B cell (primary cell): ENCODE data around the gene ATP8B2. TPM values are rescaled to one million over a fixed set of nuclear protein-coding genes. Genes with fewer than 3 reads are reported as not detected.

Experiments used
- ATAC-seq: fragments of 200-7000 bp; cut with Tn5 transposase; one replicate; pipeline ENCODE4 v1.10.0; 2021; ENCODE audit warnings: low read depth, mild to moderate bottlenecking, moderate number of reproducible peaks, moderate library complexity
- CTCF ChIA-PET: fragments of 350-600 bp; sonication (Branson Sonifier 250); formaldehyde crosslinking; loops from one replicate; lab custom pipeline; 2021; ENCODE audit warnings: antibody characterized with exemption, inconsistent platforms; lab: Charles Lee
- POLR2A ChIA-PET: fragments of 350-600 bp; sonication (Branson Sonifier 250); formaldehyde crosslinking; loops from one replicate; lab custom pipeline; 2021; ENCODE audit warnings: antibody characterized with exemption; lab: Charles Lee
- DNase-seq: peaks from one replicate; pipeline ENCODE4 v3.0.0; 2013
- H2AFZ ChIP-seq: 2 replicates; pipeline ENCODE4 v1.6.1; 2012; ENCODE audit warnings: mild to moderate bottlenecking, low read depth, low read length; ENCODE audit not compliant: insufficient read depth, poor library complexity, severe bottlenecking
- H3K27ac ChIP-seq, 2 donors: 1 replicate in 1 of 2; 2 replicates in 1 of 2; pipeline ENCODE4 v1.5.1; 2012 to 2013; ENCODE audit warnings: low read length in 2 of 2, mild to moderate bottlenecking in 2 of 2, moderate library complexity in 1 of 2
- H3K27me3 ChIP-seq, 4 experiments: fragments of 200-600 bp in 1 of 4; sonication (generic) in 1 of 4; replicated peaks in 1 of 4; 1 replicate in 2 of 4; 2 replicates in 2 of 4; pipeline versions ENCODE4 v1.6.1 to v1.7.0; 2013 to 2016; ENCODE audit warnings: low read length in 3 of 4, mild to moderate bottlenecking in 2 of 4, mixed read lengths in 1 of 4, moderate library complexity in 1 of 4; ENCODE audit not compliant: insufficient read depth in 4 of 4, control insufficient read depth in 3 of 4; ENCODE audit errors: control extremely low read depth in 1 of 4
- H3K36me3 ChIP-seq, 2 experiments: replicated peaks in 1 of 2; 1 replicate in 1 of 2; 2 replicates in 1 of 2; pipeline versions ENCODE4 v1.6.1 to v1.7.1; 2013; ENCODE audit warnings: low read length in 1 of 2; ENCODE audit not compliant: insufficient read depth in 2 of 2, control insufficient read depth in 1 of 2; ENCODE audit errors: control extremely low read depth in 1 of 2, extremely low read depth in 1 of 2
- H3K4me1 ChIP-seq, 2 donors: fragments of 200-600 bp in 1 of 2; sonication (generic) in 1 of 2; 1 replicate in 1 of 2; 2 replicates in 1 of 2; pipeline versions ENCODE4 v1.5.1 to v1.6.1; 2013 to 2017; ENCODE audit warnings: low read length in 2 of 2; ENCODE audit not compliant: control insufficient read depth in 2 of 2, insufficient read depth in 2 of 2
- H3K4me2 ChIP-seq: replicated peaks from 2 replicates; pipeline ENCODE3; 2012; ENCODE audit warnings: mild to moderate bottlenecking, low read depth, low read length; ENCODE audit not compliant: poor library complexity, severe bottlenecking
- H3K4me3 ChIP-seq, 5 experiments: fragments of 200-600 bp in 1 of 5; sonication (generic) in 1 of 5; 1 replicate in 3 of 5; 2 replicates in 2 of 5; pipeline versions ENCODE4 v1.5.1 to v1.7.0; 2011 to 2016; ENCODE audit warnings: low read length in 4 of 5, mild to moderate bottlenecking in 4 of 5, low read depth in 2 of 5, control low read depth in 1 of 5, moderate library complexity in 1 of 5; ENCODE audit not compliant: insufficient read depth in 1 of 5; ENCODE audit errors: control extremely low read depth in 1 of 5, extremely low read depth in 1 of 5
- H3K79me2 ChIP-seq: fragments of 200-600 bp; sonication (generic); one replicate; pipeline ENCODE4 v1.6.0; 2016; ENCODE audit warnings: low read length; ENCODE audit not compliant: control insufficient read depth, insufficient read depth
- H3K9ac ChIP-seq: fragments of 200-600 bp; sonication (generic); 2 replicates; pipeline ENCODE4 v1.6.1; 2017; ENCODE audit warnings: mild to moderate bottlenecking, low read length, moderate library complexity
- H3K9me3 ChIP-seq, 3 donors: one replicate each; pipeline versions ENCODE4 v1.6.1 to v1.7.1; 2013; ENCODE audit warnings: low read length in 2 of 3; ENCODE audit not compliant: control insufficient read depth in 2 of 3, insufficient read depth in 1 of 3; ENCODE audit errors: control extremely low read depth in 1 of 3
- H4K20me1 ChIP-seq: 2 replicates; pipeline ENCODE4 v1.6.0; 2012; ENCODE audit warnings: mild to moderate bottlenecking, low read length; ENCODE audit not compliant: insufficient read depth, control insufficient read depth, poor library complexity, severe bottlenecking
- H3K27ac Mint-ChIP-seq: one replicate; pipeline ENCODE4 v1.8.0; 2021; ENCODE audit warnings: mixed read lengths
- H3K27me3 Mint-ChIP-seq: one replicate; pipeline ENCODE4 v1.8.0; 2021; ENCODE audit warnings: mixed read lengths
- H3K4me1 Mint-ChIP-seq: one replicate; pipeline ENCODE4 v1.8.0; 2021; ENCODE audit warnings: mixed read lengths
- H3K4me3 Mint-ChIP-seq: one replicate; pipeline ENCODE4 v1.8.0; 2021; ENCODE audit warnings: mixed read lengths
- H3K9me3 Mint-ChIP-seq: one replicate; pipeline ENCODE4 v1.8.0; 2022; ENCODE audit warnings: mixed read lengths; ENCODE audit not compliant: insufficient read depth
- EZH2 ChIP-seq: IDR thresholded peaks from 2 replicates; pipeline ENCODE4 v1.6.1; 2012; ENCODE audit warnings: borderline replicate concordance, low read depth, mild to moderate bottlenecking, moderate library complexity, low read length; ENCODE audit not compliant: insufficient read depth, poor library complexity, severe bottlenecking
- WGBS: methylation state at CpG from one replicate; pipeline ENCODE4 v1.1.5; 2013; ENCODE audit warnings: missing lambda C conversion rate; ENCODE audit not compliant: insufficient coverage; 5-methylcytosine and 5-hydroxymethylcytosine counted together
- intact Hi-C: fragments of 100-400 bp; cut with micrococcal nuclease; formaldehyde crosslinking; loops from one replicate; pipeline ENCODE4 v1.10.0; 2022
- polyA plus RNA-seq: library from polyadenylated mRNA; depleted of rRNA; stranded (reverse); fragments of >200 nt; gene quantifications from 2 replicates; pipeline ENCODE4 v1.2.3, GENCODE V29; 2012
- total RNA-seq, 2 donors: library from RNA; stranded (reverse); fragments of 120-200 nt in 1 of 2; gene quantifications; 1 replicate in 1 of 2; 2 replicates in 1 of 2; pipeline versions ENCODE4 v1.2.3 to v1.2.4, GENCODE V29; 2013 to 2022
- TF ChIP-seq, protein P1 (sequence below): fragments of 200-600 bp; IDR thresholded peaks from one replicate; pipeline ENCODE4 v1.8.0; 2022; ENCODE audit warnings: antibody characterized with exemption, mild to moderate bottlenecking

ATP8B2 gene
- total and polyA plus RNA-seq, 2 donors (not counting 1 experiment from before 2014, with no cell fraction given): 31.1 to 50.2 TPM

DNA sequence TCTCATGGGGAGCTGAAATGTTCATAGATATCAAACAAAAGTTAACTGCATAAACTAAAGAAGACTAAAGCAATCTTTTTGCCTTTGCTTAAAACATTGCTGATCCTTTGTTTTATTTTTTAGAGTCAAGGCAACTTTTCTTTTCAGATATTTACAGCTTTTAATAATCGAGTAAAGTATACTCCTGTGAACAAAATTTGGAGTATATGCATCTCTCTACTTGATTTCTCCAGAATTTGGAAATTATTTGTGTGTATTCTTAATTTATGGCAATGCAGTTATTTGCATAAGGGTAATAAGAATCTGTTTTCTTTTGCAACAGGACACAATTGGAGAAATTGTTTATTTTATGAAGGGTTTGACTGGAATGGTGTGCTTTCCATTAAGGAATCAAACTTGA is 8.6 kb upstream of the ATP8B2 start:
- no CpG with 5 or more reads among the region's 1 CpG for WGBS
- POLR2A ChIA-PET: no interaction called here

DNA sequence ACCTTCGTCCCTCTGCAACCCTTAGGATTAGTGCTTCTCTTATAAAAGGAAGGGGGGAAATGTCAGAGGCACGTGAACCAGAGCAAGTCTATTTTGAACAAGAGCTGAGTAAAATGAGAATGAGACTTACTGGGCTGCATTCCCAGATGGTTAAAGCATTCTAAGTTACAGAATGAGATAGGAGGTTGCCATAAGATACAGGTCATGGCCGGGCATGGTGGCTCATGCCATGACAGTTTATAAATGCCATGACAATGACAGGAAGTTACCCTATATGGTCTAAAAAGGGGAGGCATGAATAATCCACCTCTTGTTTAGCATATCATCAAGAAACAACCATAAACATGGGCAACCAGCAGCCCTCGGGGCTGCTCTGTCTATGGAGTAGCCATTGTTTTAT is 6.9 kb upstream of the ATP8B2 start:
- TF ChIP-seq, protein P1, sequence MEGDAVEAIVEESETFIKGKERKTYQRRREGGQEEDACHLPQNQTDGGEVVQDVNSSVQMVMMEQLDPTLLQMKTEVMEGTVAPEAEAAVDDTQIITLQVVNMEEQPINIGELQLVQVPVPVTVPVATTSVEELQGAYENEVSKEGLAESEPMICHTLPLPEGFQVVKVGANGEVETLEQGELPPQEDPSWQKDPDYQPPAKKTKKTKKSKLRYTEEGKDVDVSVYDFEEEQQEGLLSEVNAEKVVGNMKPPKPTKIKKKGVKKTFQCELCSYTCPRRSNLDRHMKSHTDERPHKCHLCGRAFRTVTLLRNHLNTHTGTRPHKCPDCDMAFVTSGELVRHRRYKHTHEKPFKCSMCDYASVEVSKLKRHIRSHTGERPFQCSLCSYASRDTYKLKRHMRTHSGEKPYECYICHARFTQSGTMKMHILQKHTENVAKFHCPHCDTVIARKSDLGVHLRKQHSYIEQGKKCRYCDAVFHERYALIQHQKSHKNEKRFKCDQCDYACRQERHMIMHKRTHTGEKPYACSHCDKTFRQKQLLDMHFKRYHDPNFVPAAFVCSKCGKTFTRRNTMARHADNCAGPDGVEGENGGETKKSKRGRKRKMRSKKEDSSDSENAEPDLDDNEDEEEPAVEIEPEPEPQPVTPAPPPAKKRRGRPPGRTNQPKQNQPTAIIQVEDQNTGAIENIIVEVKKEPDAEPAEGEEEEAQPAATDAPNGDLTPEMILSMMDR: no peak
- TF ChIP-seq EZH2: no peak
- H3K27me3 ChIP-seq: peaks cover 0 to 20% (median 5%) of the 10 kb centered on the region in 4 experiments
- WGBS: 75% methylated on average over 1 of the region's 4 CpGs
- no peak overlapping the region for H2AFZ ChIP-seq
- H3K4me1 ChIP-seq: no peaks in the 10 kb centered on the region
- no peak overlapping the region for H3K4me2 ChIP-seq
- ATAC-seq (no peak), DNase-seq (no peak)
- H3K27me3 Mint-ChIP-seq: peaks cover 24% of the 10 kb centered on the region
- H3K9me3 Mint-ChIP-seq: no peaks in the 10 kb centered on the region
- no peak overlapping the region for H3K9ac ChIP-seq
- H3K27ac ChIP-seq: no peak overlapping the region
- CTCF ChIA-PET: interaction anchor here (2.0 kb wide), 1 partner anchor 17 kb away, joined by 8 read pairs; no protein-coding TSS in a partner anchor
- H3K4me3 ChIP-seq: no peak overlapping the region
- no peaks in the 10 kb centered on the region for H3K4me1 Mint-ChIP-seq
- intact Hi-C loops: no loop called here
- peaks cover 3 to 14% (median 11%) of the 10 kb centered on the region in 3 donors for H3K9me3 ChIP-seq
- no peaks in the 10 kb centered on the region for H3K36me3 ChIP-seq
- H3K4me3 Mint-ChIP-seq: no peak overlapping the region
- no peaks in the 10 kb centered on the region for H3K79me2 ChIP-seq
- no peak overlapping the region for H3K27ac Mint-ChIP-seq
- H4K20me1 ChIP-seq: no peaks in the 10 kb centered on the region
- POLR2A ChIA-PET: no interaction called here

More for the DNA sequence above, 8.6 kb upstream of the ATP8B2 start:
- no peaks in the 10 kb centered on the region for H3K79me2 ChIP-seq
- no peak overlapping the region for H3K4me2 ChIP-seq
- intact Hi-C loops: no loop called here
- no peaks in the 10 kb centered on the region for H3K4me1 Mint-ChIP-seq
- CTCF ChIA-PET: no interaction called here
- no peaks in the 10 kb centered on the region for H3K9me3 Mint-ChIP-seq
- no peaks in the 10 kb centered on the region for H3K36me3 ChIP-seq
- H3K27ac ChIP-seq: no peak overlapping the region
- no peak for TF ChIP-seq EZH2
- TF ChIP-seq, protein P1: no peak
- ATAC-seq (no peak), DNase-seq (no peak)
- H3K9me3 ChIP-seq: peaks cover 3 to 14% (median 11%) of the 10 kb centered on the region in 3 donors
- no peak overlapping the region for H3K4me3 ChIP-seq
- no peak overlapping the region for H3K9ac ChIP-seq
- H4K20me1 ChIP-seq: no peaks in the 10 kb centered on the region
- H3K27me3 Mint-ChIP-seq: peaks cover 15% of the 10 kb centered on the region
- H3K4me3 Mint-ChIP-seq: no peak overlapping the region
- H2AFZ ChIP-seq: no peak overlapping the region
- H3K4me1 ChIP-seq: no peaks in the 10 kb centered on the region
- H3K27me3 ChIP-seq: peaks cover 0 to 6% (median 2%) of the 10 kb centered on the region in 4 experiments
- H3K27ac Mint-ChIP-seq: no peak overlapping the region
